Esophagus squamous epithelium (tissue), 5 donors: ENCODE results near the gene ATP10A. TPM values are rescaled to one million over a fixed set of nuclear protein-coding genes. Genes with fewer than 3 reads are reported as not detected.

Source experiments
- DNase-seq: peaks from one replicate; lab custom pipeline; 2025; lab: John Stamatoyannopoulos, UW
- H3K27ac ChIP-seq, 4 donors: fragments of 200-600 bp; sonication (generic); one replicate each; pipeline ENCODE4 v1.5.1; 2016 to 2019; ENCODE audit warnings: mild to moderate bottlenecking in 1 of 4
- H3K27me3 ChIP-seq, 4 donors: fragments of 200-600 bp; sonication (generic); 1 replicate in 3 of 4; 2 replicates in 1 of 4; pipeline versions ENCODE4 v1.5.1 to v1.6.0; 2017 to 2021; ENCODE audit warnings: antibody characterized with exemption in 1 of 4
- H3K36me3 ChIP-seq, 3 donors: fragments of 200-600 bp; sonication (generic); one replicate each; pipeline ENCODE4 v1.5.1; 2016 to 2019
- H3K4me1 ChIP-seq, 3 donors: fragments of 200-600 bp; sonication (generic); one replicate each; pipeline ENCODE4 v1.5.1; 2017 to 2019
- H3K4me3 ChIP-seq, 4 donors: fragments of 200-600 bp; sonication (generic); 1 replicate in 3 of 4; 2 replicates in 1 of 4; pipeline ENCODE4 v1.5.1; 2016 to 2019; ENCODE audit warnings: mild to moderate bottlenecking in 2 of 4, moderate library complexity in 1 of 4
- H3K9me3 ChIP-seq, 3 donors: fragments of 200-600 bp; sonication (generic); one replicate each; pipeline ENCODE4 v1.5.1; 2016 to 2019
- CTCF ChIP-seq, 6 experiments: fragments of 450-650 bp in 4 of 6; fragments of 200-600 bp in 2 of 6; sonication (generic) in 2 of 6; IDR thresholded peaks; one replicate each; pipeline ENCODE4 v1.5.1; 2016 to 2019; ENCODE audit warnings: antibody characterized with exemption in 6 of 6, mild to moderate bottlenecking in 4 of 6, moderate library complexity in 4 of 6
- POLR2A ChIP-seq, 4 donors: fragments of 450-650 bp; IDR thresholded peaks; one replicate each; pipeline ENCODE4 v1.6.1; 2017; ENCODE audit warnings: antibody characterized with exemption in 4 of 4, mild to moderate bottlenecking in 4 of 4, moderate library complexity in 3 of 4
- WGBS, 2 donors: methylation state at CpG; one replicate each; pipeline ENCODE4 v1.1.5; 2018; 5-methylcytosine and 5-hydroxymethylcytosine counted together
- intact Hi-C: fragments of 100-400 bp; cut with DNase I; formaldehyde crosslinking; loops from one replicate; pipeline ENCODE4 v1.15.0; 2022
- total RNA-seq, 4 donors: library from RNA; depleted of rRNA; stranded (reverse); fragments of >200 nt; gene quantifications; one replicate each; pipeline ENCODE4 v1.1.0, GENCODE V29; 2016
- donor health status: DM: yes; HTN: yes; CAD: no.

ATP10A gene
- total RNA-seq, 4 donors from 2014 or later, result 0.88 to 6.3 (median 1.9) TPM

- 90 to 92% methylated on average over 4 of the region's 4 CpGs for WGBS, 2 donors
- Histone ChIP-seq H3K9me3 (no peaks in the 10 kb centered on the region), H3K27me3 (no peaks in the 10 kb centered on the region), H3K27ac (no peak overlapping the region), H3K36me3 (no peaks in the 10 kb centered on the region), H3K4me3 (no peak overlapping the region), H3K4me1 (peaks cover 0 to 9% (median 0%) of the 10 kb centered on the region in 3 donors)
- no peak for DNase-seq
- intact Hi-C loops, result no loop called here
- TF ChIP-seq POLR2A (IDR thresholded peaks at IDR 0.05) (no peak), CTCF (IDR thresholded peaks at IDR 0.05) (no peak)
Observed at GRCh38 chr15:25879438-25879837, 16.3 kb upstream of the ATP10A start.

- no peak overlapping the region for H3K27ac ChIP-seq
- intact Hi-C loops, result no loop called here
- TF ChIP-seq POLR2A (IDR thresholded peaks at IDR 0.05) (no peak), CTCF (IDR thresholded peaks at IDR 0.05) (no peak)
- H3K9me3 ChIP-seq, result no peaks in the 10 kb centered on the region
- WGBS, 2 donors, result 55 to 76% methylated on average over 6 to 7 of the region's 7 CpGs
- DNase-seq, result no peak
- H3K4me3 ChIP-seq, result no peak overlapping the region
- H3K4me1 ChIP-seq, result no peaks in the 10 kb centered on the region
- H3K27me3 ChIP-seq, result no peaks in the 10 kb centered on the region
- no peaks in the 10 kb centered on the region for H3K36me3 ChIP-seq
Observed at GRCh38 chr15:25877681-25878080, 14.6 kb upstream of the ATP10A start.

GRCh38 chr15:25876231-25877140 lies 13.4 kb upstream of the ATP10A start:
- Histone ChIP-seq H3K4me1 (no peaks in the 10 kb centered on the region), H3K36me3 (no peaks in the 10 kb centered on the region), H3K4me3 (no peak overlapping the region), H3K9me3 (no peaks in the 10 kb centered on the region), H3K27me3 (no peaks in the 10 kb centered on the region), H3K27ac (peak overlapping the region in 1 of 4 donors; percentile 23)
- DNase-seq, result no peak
- intact Hi-C loops, result no loop called here
- 63 to 67% methylated on average over 18 of the region's 18 CpGs for WGBS, 2 donors
- TF ChIP-seq POLR2A (IDR thresholded peaks at IDR 0.05), result no peak
- no peak for TF ChIP-seq CTCF (IDR thresholded peaks at IDR 0.05)

DNA sequence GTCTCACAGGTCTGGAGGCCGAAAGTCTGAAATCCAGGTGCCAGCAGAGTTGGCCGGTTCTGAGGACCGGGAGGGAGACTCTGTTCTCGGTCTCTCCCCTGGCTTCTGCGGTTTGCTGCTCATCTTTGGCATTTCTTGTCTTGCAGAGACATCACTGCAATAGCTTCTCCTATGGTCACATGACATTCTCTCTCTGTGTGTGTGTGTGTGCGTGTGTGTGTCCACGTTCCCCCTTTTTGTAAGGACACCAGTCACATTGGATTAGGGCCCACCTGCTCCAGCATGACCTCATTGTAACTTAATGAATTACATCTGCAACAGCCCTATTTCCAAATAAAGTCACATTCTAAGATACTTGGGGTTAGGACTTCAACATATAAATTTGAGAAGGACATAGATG lies 12.4 kb upstream of the ATP10A start:
- H3K27ac ChIP-seq, result no peak overlapping the region
- H3K4me1 ChIP-seq, result no peaks in the 10 kb centered on the region
- no peak overlapping the region for H3K4me3 ChIP-seq
- DNase-seq, result no peak
- TF ChIP-seq POLR2A (IDR thresholded peaks at IDR 0.05), result no peak
- no peak for TF ChIP-seq CTCF (IDR thresholded peaks at IDR 0.05)
- no peaks in the 10 kb centered on the region for H3K36me3 ChIP-seq
- no peaks in the 10 kb centered on the region for H3K9me3 ChIP-seq
- intact Hi-C loops, result no loop called here
- 79 to 96% methylated on average over 5 to 7 of the region's 7 CpGs for WGBS, 2 donors
- no peaks in the 10 kb centered on the region for H3K27me3 ChIP-seq

DNA sequence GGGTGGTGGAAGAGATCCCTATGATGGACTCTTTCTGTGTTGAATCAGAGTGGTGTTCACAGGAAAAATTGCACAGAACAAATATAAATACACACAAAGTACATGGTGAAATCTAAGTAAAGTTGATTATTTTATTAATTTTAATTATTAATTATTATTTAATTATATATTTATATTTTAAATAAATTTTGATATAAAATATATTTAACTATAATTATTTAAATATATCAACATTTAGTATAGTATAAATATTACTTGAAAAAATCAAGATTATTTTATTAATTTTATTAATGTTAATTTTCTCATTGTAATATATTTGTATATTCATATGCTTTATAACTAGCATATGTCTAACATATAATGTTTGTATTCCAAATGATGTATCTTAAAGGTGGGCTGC lies 11.3 kb upstream of the ATP10A start:
- Histone ChIP-seq H3K4me3 (no peak overlapping the region), H3K9me3 (no peaks in the 10 kb centered on the region), H3K4me1 (no peaks in the 10 kb centered on the region), H3K27ac (no peak overlapping the region), H3K27me3 (no peaks in the 10 kb centered on the region), H3K36me3 (no peaks in the 10 kb centered on the region)
- DNase-seq, result no peak
- intact Hi-C loops, result no loop called here
- no peak for TF ChIP-seq CTCF (IDR thresholded peaks at IDR 0.05)
